Astrocyte of the hippocampus (primary cell): ENCODE results near the gene JADE2.
A peak's percentile ranks its signal among the peaks of the same experiment; 100 is the strongest.
"Not testable (repeated sequence)": the region's sequence is repeated elsewhere in the genome, so short reads cannot be mapped to it uniquely, and the experiment has no call there.

Experiments used
- DNase-seq: peaks from one replicate; pipeline ENCODE4 v3.0.0; 2011; ENCODE audit warnings: low read depth, low spot score

JADE2 gene

GRCh38 chr5:134586866-134587524 lies 61.5 kb downstream of the JADE2 start:
- DNase-seq: peak; percentile 86

DNA sequence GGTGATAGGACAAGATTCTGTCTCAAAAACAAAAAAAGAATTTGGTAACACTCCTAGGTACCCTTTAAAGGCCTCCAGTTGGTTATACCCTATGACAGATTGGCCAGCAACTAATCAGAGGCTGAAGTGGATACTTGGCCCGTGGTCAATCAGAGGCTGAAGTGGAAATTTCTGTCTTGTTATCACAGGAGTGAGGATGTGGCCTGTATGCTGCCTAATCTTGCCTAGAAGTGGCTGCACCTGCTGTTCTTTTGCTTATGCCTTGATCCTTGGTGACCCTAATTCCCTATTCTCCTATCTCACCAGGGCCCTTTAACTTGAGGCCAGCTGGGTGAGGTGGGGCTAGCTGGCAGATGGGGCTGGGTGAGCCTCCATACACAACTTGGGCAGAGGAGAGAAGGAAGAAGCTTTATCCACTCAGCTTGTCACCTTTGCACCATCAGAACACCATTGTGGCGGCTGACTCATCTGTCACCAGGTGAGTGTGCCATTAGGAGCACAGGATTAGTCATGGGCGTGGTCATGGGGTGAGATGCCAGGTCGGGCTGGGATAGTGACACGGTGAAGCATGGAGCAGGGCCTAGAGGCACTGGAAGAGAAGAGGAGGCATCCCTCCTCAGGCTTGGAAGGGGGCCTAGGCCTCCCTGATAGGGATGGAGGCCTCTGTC lies 65.7 kb downstream of the JADE2 start:
- DNase-seq: no peak

DNA sequence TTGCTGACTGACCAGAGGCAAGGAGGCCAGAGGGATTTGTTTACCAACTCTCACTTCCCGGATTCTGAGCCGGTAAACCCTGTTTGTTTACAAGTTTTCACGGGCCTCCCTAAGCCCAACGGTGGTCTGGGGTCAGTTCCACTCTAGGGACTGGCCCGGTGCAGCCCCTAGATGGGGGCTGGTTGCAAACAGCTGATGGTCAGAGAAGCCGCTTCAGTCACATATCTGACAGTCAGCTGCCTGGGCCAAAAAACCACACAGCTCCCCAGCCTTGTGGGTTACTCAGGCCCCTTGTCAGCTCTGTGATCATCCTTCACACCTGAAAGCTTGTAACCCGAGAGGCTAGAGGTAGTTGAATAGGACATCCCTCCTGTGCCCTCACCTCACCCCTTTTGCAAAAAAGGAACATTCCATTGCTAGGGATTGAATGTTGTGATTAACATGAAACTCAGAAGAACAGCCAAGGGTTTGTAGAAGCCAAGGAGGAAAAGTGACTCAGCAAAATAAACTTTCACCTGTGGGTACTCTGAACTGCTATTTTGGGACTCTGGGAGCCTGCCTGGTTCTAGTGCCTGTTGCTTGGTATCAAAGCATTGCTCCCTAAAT lies 66.8 kb downstream of the JADE2 start:
- DNase-seq: peak; percentile 64

DNA sequence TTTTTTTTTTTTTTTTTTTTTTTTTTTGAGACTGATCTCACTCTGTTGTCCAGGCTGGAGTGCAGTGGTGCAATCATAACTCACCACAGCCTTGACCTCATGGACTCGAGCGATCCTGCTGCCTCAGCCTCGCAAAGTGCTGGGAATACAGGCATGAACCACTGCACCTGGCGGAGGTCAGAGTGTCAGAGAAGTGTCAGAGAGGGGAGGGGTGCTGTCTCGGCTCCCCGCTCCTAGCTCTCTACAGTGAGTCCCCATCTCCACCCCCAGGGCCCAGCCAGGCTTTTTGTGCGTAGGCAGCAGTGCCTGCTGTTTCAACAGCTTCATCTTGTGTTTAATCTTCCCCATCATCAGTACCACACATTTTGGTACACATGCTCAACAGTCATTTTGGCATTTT lies 68.9 kb downstream of the JADE2 start:
- no peak for DNase-seq

GRCh38 chr5:134594797-134595457 lies 69.5 kb downstream of the JADE2 start:
- DNase-seq: no peak

DNA sequence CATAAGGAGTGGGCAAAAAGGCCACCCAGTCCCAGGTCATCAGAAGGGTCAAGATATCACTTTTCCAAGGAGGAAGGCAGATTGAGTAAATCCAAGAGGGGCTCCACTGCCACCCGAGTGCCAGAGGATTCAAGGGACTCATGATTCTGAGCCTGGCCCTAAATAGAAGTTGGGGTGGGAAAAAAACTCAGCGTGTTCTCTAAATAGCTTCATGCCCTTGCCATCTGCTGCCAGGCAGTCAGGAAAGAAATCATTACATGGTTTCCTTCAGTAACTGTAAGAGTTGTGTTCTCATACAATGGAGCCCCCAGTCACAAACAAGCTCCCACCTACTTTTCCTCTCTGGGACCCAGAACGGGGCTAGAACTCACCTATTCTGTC lies 70.0 kb downstream of the JADE2 start:
- no peak for DNase-seq

- not testable (repeated sequence) for DNase-seq
Observed at GRCh38 chr5:134599820-134600219, 74.3 kb downstream of the JADE2 start.

DNA sequence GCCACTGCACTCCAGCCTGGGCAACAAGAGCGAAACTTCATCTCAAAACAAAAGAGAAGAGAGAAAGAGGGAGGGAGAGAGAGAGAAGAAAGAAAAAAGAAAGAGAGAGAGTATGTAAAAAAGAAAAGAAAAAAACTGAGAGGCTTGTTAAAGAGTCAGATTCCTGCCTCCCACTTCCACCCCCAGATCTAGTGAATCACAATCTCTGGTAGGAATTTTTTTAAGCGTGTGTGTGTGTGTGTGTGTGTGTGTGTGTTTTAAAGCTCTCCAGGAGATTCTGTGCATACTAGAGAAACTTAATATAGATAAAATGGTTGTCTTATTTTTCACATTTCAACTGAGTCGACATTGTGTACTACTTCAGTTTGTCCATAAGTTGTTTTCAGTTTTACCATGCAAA lies 75.1 kb downstream of the JADE2 start:
- DNase-seq: peak; percentile 65

- peak; percentile 60 for DNase-seq
Observed at GRCh38 chr5:134603059-134603458, 77.6 kb downstream of the JADE2 start.

- DNase-seq: no peak
Observed at GRCh38 chr5:134604908-134605307, 79.4 kb downstream of the JADE2 start.

- no peak for DNase-seq
Observed at GRCh38 chr5:134606726-134607125, 81.3 kb downstream of the JADE2 start.

- no peak for DNase-seq
Observed at GRCh38 chr5:134608555-134608954, 83.1 kb downstream of the JADE2 start.

- DNase-seq: no peak
Observed at GRCh38 chr5:134609232-134609851, 83.9 kb downstream of the JADE2 start.

GRCh38 chr5:134610725-134611124 lies 85.3 kb downstream of the JADE2 start:
- DNase-seq: no peak

GRCh38 chr5:134611515-134611914 lies 86.0 kb downstream of the JADE2 start:
- DNase-seq: no peak

GRCh38 chr5:134614450-134615085 lies 89.1 kb downstream of the JADE2 start:
- DNase-seq: peak; percentile 26

- DNase-seq: no peak
Observed at GRCh38 chr5:134620634-134621033, 95.2 kb downstream of the JADE2 start.

GRCh38 chr5:134625559-134625958 lies 100.1 kb downstream of the JADE2 start:
- DNase-seq: no peak

DNA sequence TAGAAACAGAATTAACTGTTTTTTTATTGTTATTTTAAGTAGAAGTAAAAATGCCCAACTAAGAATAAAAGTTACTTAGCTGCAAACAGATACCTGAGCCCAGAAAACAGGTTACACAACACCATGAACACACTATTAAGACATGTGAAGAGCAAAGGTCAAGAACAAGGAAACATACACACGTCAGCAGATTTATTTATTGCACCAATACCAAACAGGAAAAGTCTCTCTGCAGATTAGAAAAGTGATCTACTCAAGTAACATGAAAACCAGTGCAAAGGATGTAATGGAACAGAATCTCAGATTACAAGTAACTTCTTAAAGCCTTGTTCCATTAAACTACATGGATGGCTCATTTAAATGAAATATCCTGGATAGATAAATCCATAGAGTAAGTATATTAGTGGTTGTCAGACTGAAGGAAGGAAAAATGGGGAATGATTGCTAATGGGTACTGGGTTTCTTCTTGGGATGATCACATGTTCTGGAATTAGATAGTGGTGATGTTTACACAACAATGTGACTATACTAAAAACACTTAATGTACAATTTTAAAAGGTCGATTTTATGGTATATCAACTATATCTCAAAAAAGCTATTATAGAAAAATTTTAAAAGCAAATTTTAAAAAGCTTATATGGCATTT lies 101.0 kb downstream of the JADE2 start:
- DNase-seq: no peak
